Prostate gland (tissue), 2 donors: ENCODE results near the gene TRAF5.

Experiments used
- POLR2A ChIP-seq: fragments of 450-650 bp; IDR thresholded peaks from one replicate; pipeline ENCODE4 v1.6.1; 2016; ENCODE audit warnings: antibody characterized with exemption, mild to moderate bottlenecking
- POLR2AphosphoS5 ChIP-seq: sonication (generic); formaldehyde crosslinking; IDR thresholded peaks from one replicate; pipeline ENCODE4 v1.6.1; 2017; ENCODE audit warnings: antibody characterized with exemption
- TF ChIP-seq, protein P1 (sequence below), 4 experiments: fragments of 200-600 bp in 2 of 4; fragments of 450-650 bp in 2 of 4; sonication (generic) in 2 of 4; IDR thresholded peaks; 1 replicate in 3 of 4; 2 replicates in 1 of 4; pipeline ENCODE4 v1.5.1; 2016 to 2019; ENCODE audit warnings: antibody characterized with exemption in 4 of 4, mild to moderate bottlenecking in 2 of 4, moderate library complexity in 2 of 4

DNA sequence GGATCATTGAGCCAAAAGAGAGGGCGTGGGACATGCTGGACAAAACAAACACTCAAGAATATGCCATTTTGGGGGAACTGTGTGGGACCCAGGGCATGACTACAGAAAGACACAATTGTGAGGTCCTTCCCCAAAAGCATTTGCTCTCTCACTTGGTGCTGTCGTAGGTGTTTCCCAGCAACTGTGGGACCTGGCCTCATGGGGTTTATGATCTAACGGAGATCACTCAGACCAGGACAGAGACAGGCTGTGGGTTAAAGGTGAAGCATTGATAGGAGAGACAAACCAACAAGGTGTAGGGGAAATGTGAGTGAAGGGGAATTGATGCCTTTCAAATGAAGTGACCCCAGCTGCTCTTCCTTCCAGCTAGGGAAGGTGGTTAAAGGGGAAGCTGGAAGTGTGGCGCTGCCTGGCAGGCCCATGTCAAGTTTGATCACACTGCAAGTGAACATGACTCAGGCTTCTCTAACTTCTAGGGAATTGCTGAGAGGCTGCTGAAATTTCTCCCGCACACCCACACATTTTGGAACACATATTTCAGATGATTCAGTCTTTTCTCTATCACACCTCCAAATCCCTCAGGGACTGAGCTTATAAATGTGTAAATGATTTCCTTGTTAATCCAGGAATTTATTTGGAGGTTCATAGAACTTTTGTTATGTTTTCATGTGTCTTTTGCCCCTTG lies 30.2 kb downstream of the TRAF5 start:
- TF ChIP-seq, protein P1, sequence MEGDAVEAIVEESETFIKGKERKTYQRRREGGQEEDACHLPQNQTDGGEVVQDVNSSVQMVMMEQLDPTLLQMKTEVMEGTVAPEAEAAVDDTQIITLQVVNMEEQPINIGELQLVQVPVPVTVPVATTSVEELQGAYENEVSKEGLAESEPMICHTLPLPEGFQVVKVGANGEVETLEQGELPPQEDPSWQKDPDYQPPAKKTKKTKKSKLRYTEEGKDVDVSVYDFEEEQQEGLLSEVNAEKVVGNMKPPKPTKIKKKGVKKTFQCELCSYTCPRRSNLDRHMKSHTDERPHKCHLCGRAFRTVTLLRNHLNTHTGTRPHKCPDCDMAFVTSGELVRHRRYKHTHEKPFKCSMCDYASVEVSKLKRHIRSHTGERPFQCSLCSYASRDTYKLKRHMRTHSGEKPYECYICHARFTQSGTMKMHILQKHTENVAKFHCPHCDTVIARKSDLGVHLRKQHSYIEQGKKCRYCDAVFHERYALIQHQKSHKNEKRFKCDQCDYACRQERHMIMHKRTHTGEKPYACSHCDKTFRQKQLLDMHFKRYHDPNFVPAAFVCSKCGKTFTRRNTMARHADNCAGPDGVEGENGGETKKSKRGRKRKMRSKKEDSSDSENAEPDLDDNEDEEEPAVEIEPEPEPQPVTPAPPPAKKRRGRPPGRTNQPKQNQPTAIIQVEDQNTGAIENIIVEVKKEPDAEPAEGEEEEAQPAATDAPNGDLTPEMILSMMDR (IDR thresholded peaks at IDR 0.05) = no peak
- TF ChIP-seq POLR2AphosphoS5 (no peak), POLR2A (no peak)
